H1 (cell line): ENCODE results near the gene HNF1A. TPM values are rescaled to one million over a fixed set of nuclear protein-coding genes. Genes with fewer than 3 reads are reported as not detected.

Source experiments
- CTCF ChIA-PET: fragments of 300-600 bp; sonication (Branson Sonifier 250); formaldehyde crosslinking; loops from one replicate; lab custom pipeline; 2021; ENCODE audit not compliant: partially characterized antibody; lab: Charles Lee
- POLR2A ChIA-PET: fragments of 300-600 bp; sonication (Branson Sonifier 250); formaldehyde crosslinking; loops from one replicate; lab custom pipeline; 2021; ENCODE audit warnings: inconsistent platforms; ENCODE audit not compliant: partially characterized antibody; lab: Charles Lee
- DNase-seq, 2 experiments: peaks; one replicate each; pipeline versions ENCODE4 v3.0.0 to v3.0.0-alpha.2; 2010 to 2022; ENCODE audit warnings: low spot score in 2 of 2, low read depth in 1 of 2, mixed read lengths in 1 of 2
- FAIRE-seq: peaks from 2 replicates; lab custom pipeline; 2011; peaks lifted over from hg19 to GRCh38; lab: Jason Lieb, UNC
- H2AFZ ChIP-seq: 2 replicates; pipeline ENCODE4 v1.8.1; 2012; ENCODE audit warnings: low read length, inconsistent platforms
- H2AK5ac ChIP-seq: 2 replicates; pipeline ENCODE4 v1.6.1; 2013; ENCODE audit warnings: low read depth, low read length
- H2BK120ac ChIP-seq: replicated peaks from 2 replicates; pipeline ENCODE3; 2013; ENCODE audit warnings: low read depth, low read length, inconsistent platforms
- H2BK12ac ChIP-seq: 2 replicates; pipeline ENCODE4 v1.6.1; 2013; ENCODE audit warnings: low read depth, low read length
- H2BK15ac ChIP-seq: 2 replicates; pipeline ENCODE4 v1.6.1; 2013; ENCODE audit warnings: low read length
- H2BK20ac ChIP-seq: 2 replicates; pipeline ENCODE4 v1.6.1; 2013; ENCODE audit warnings: low read length
- H2BK5ac ChIP-seq: 2 replicates; pipeline ENCODE4 v1.6.1; 2013; ENCODE audit warnings: low read depth, low read length
- H3K14ac ChIP-seq: 2 replicates; pipeline ENCODE4 v1.6.1; 2013; ENCODE audit warnings: inconsistent platforms; ENCODE audit not compliant: insufficient read length
- H3K18ac ChIP-seq: 2 replicates; pipeline ENCODE4 v1.6.1; 2013; ENCODE audit warnings: low read length; ENCODE audit errors: extremely low read depth
- H3K23ac ChIP-seq: 2 replicates; pipeline ENCODE4 v1.6.1; 2013; ENCODE audit warnings: inconsistent platforms; ENCODE audit not compliant: insufficient read length
- H3K23me2 ChIP-seq: 2 replicates; pipeline ENCODE4 v1.6.1; 2013; ENCODE audit warnings: low read depth, low read length
- H3K27ac ChIP-seq: 2 replicates; pipeline ENCODE4 v1.6.1; 2011; ENCODE audit warnings: low read depth, low read length, inconsistent platforms
- H3K27me3 ChIP-seq, 4 experiments: replicated peaks in 1 of 4; 1 replicate in 1 of 4; 2 replicates in 3 of 4; pipeline versions ENCODE4 v1.6.1 to v1.8.1; 2011 to 2013; ENCODE audit warnings: low read length in 3 of 4, mild to moderate bottlenecking in 3 of 4, inconsistent platforms in 2 of 4, mixed read lengths in 2 of 4, moderate library complexity in 1 of 4; ENCODE audit not compliant: control insufficient read depth in 3 of 4, insufficient read depth in 3 of 4; ENCODE audit errors: extremely low read depth in 1 of 4
- H3K36me3 ChIP-seq, 4 experiments: 2 replicates each; pipeline versions ENCODE4 v1.6.1 to v1.8.1; 2011 to 2013; ENCODE audit warnings: mild to moderate bottlenecking in 4 of 4, low read length in 3 of 4, moderate library complexity in 2 of 4, control low read depth in 1 of 4, inconsistent platforms in 1 of 4; ENCODE audit not compliant: insufficient read depth in 4 of 4, control insufficient read depth in 2 of 4
- H3K4ac ChIP-seq: replicated peaks from 2 replicates; pipeline ENCODE3; 2013; ENCODE audit warnings: low read length, low read depth, mixed read lengths, inconsistent platforms; ENCODE audit not compliant: insufficient read length
- H3K4me1 ChIP-seq, 4 experiments: replicated peaks in 1 of 4; 1 replicate in 1 of 4; 2 replicates in 3 of 4; pipeline versions ENCODE4 v1.6.1 to v1.8.1; 2011 to 2013; ENCODE audit warnings: low read length in 3 of 4, inconsistent platforms in 2 of 4, mixed read lengths in 1 of 4; ENCODE audit not compliant: insufficient read depth in 4 of 4, control insufficient read depth in 3 of 4
- H3K4me2 ChIP-seq, 2 experiments: 2 replicates each; pipeline versions ENCODE4 v1.6.1 to v1.8.1; 2011 to 2013; ENCODE audit warnings: low read depth in 2 of 2, low read length in 2 of 2, control low read depth in 1 of 2, inconsistent platforms in 1 of 2, mild to moderate bottlenecking in 1 of 2; ENCODE audit not compliant: insufficient read depth in 1 of 2
- H3K4me3 ChIP-seq, 4 experiments: fragments of 200-600, 300-600 bp in 1 of 4; sonication (generic), shearing (Covaris generic), sonication (Bioruptor Twin) in 1 of 4; 2 replicates each; pipeline versions ENCODE4 v1.5.1 to v1.8.1; 2011 to 2016; ENCODE audit warnings: low read length in 4 of 4, low read depth in 3 of 4, control low read depth in 2 of 4, inconsistent platforms in 2 of 4, mild to moderate bottlenecking in 2 of 4, mixed read lengths in 1 of 4, moderate library complexity in 1 of 4; ENCODE audit not compliant: insufficient read depth in 2 of 4; ENCODE audit errors: extremely low read depth in 1 of 4
- H3K56ac ChIP-seq: replicated peaks from 2 replicates; pipeline ENCODE3; 2013; ENCODE audit warnings: low read depth, mild to moderate bottlenecking, mixed read lengths, low read length, inconsistent platforms; ENCODE audit not compliant: insufficient read length
- H3K79me1 ChIP-seq: 2 replicates; pipeline ENCODE4 v1.6.1; 2013; ENCODE audit warnings: low read depth, low read length, control low read depth
- H3K79me2 ChIP-seq, 2 experiments: 2 replicates each; pipeline versions ENCODE4 v1.6.1 to v1.8.1; 2012 to 2013; ENCODE audit warnings: low read length in 2 of 2, mild to moderate bottlenecking in 2 of 2, inconsistent platforms in 1 of 2; ENCODE audit not compliant: insufficient read depth in 2 of 2, control insufficient read depth in 1 of 2
- H3K9ac ChIP-seq, 4 experiments: replicated peaks in 1 of 4; 1 replicate in 1 of 4; 2 replicates in 3 of 4; pipeline versions ENCODE4 v1.6.1 to v1.8.1; 2011 to 2013; ENCODE audit warnings: low read depth in 3 of 4, low read length in 3 of 4, control low read depth in 2 of 4, mild to moderate bottlenecking in 2 of 4, moderate library complexity in 2 of 4, inconsistent platforms in 1 of 4; ENCODE audit errors: extremely low read depth in 1 of 4
- H3K9me3 ChIP-seq, 2 experiments: 2 replicates each; pipeline versions ENCODE4 v1.6.1 to v1.8.1; 2012 to 2013; ENCODE audit warnings: mild to moderate bottlenecking in 2 of 2, moderate library complexity in 2 of 2, control low read depth in 1 of 2, inconsistent platforms in 1 of 2, low read depth in 1 of 2, low read length in 1 of 2, mixed read lengths in 1 of 2; ENCODE audit not compliant: insufficient read depth in 2 of 2
- H4K20me1 ChIP-seq, 2 experiments: replicated peaks in 1 of 2; 2 replicates each; pipeline versions ENCODE3 to v1.8.1; 2011 to 2013; ENCODE audit warnings: inconsistent platforms in 2 of 2, low read length in 2 of 2, mild to moderate bottlenecking in 1 of 2; ENCODE audit not compliant: insufficient read depth in 2 of 2, control insufficient read depth in 1 of 2
- H4K5ac ChIP-seq: 2 replicates; pipeline ENCODE4 v1.6.1; 2013; ENCODE audit warnings: low read length, low read depth, mixed read lengths, inconsistent platforms; ENCODE audit not compliant: insufficient read length
- H4K8ac ChIP-seq: 2 replicates; pipeline ENCODE4 v1.8.0; 2013; ENCODE audit warnings: mild to moderate bottlenecking, moderate library complexity, low read length, inconsistent platforms; ENCODE audit not compliant: insufficient read depth; ENCODE audit errors: extremely low read depth
- H4K91ac ChIP-seq: replicated peaks from 2 replicates; pipeline ENCODE3; 2013; ENCODE audit warnings: low read length, mixed read lengths, inconsistent platforms; ENCODE audit not compliant: insufficient read length
- CHD2 ChIP-seq: IDR thresholded peaks from 2 replicates; pipeline ENCODE4 v1.6.1; 2012; ENCODE audit warnings: low read length, improper control_type of control experiment
- CREB1 ChIP-seq: IDR thresholded peaks from 2 replicates; pipeline ENCODE4 v1.6.1; 2012; ENCODE audit warnings: inconsistent platforms
- GTF2F1 ChIP-seq: IDR thresholded peaks from 2 replicates; pipeline ENCODE4 v1.6.1; 2012; ENCODE audit warnings: low read depth, low read length, improper control_type of control experiment, borderline replicate concordance
- HDAC2 ChIP-seq, 2 experiments: fragments of 300-600 bp in 1 of 2; sonication (generic) in 1 of 2; IDR thresholded peaks; 2 replicates each; pipeline ENCODE4 v1.6.1; 2011 to 2012; ENCODE audit warnings: low read depth in 2 of 2, low read length in 2 of 2, mild to moderate bottlenecking in 2 of 2, moderate library complexity in 2 of 2, borderline replicate concordance in 1 of 2, inconsistent platforms in 1 of 2
- NANOG ChIP-seq: IDR thresholded peaks from 2 replicates; pipeline ENCODE4 v1.6.1; 2011; ENCODE audit warnings: low read length, low read depth, mild to moderate bottlenecking, inconsistent platforms; ENCODE audit not compliant: insufficient read depth, poor library complexity, severe bottlenecking
- RBBP5 ChIP-seq: IDR thresholded peaks from 2 replicates; pipeline ENCODE4 v1.7.1; 2012; ENCODE audit warnings: low read depth, mild to moderate bottlenecking, inconsistent platforms, low read length, moderate library complexity, borderline replicate concordance
- RFX5 ChIP-seq: IDR thresholded peaks from 2 replicates; pipeline ENCODE4 v1.6.1; 2011; ENCODE audit warnings: low read depth, low read length, improper control_type of control experiment, borderline replicate concordance
- SIN3A ChIP-seq, 2 experiments: IDR thresholded peaks in 1 of 2; conservative IDR thresholded peaks in 1 of 2; 2 replicates each; pipeline ENCODE4 v1.6.1; 2011 to 2012; ENCODE audit warnings: low read length in 2 of 2, improper control_type of control experiment in 1 of 2, low read depth in 1 of 2, mild to moderate bottlenecking in 1 of 2
- TBP ChIP-seq: IDR thresholded peaks from 2 replicates; pipeline ENCODE4 v1.6.1; 2011; ENCODE audit warnings: low read depth, low read length, improper control_type of control experiment
- YY1 ChIP-seq: IDR thresholded peaks from 2 replicates; pipeline ENCODE4 v1.6.1; 2011; ENCODE audit warnings: low read depth, mild to moderate bottlenecking, low read length
- WGBS, 2 experiments: shearing (Covaris generic) in 1 of 2; methylation state at CpG; one replicate each; pipeline versions ENCODE4 v1.1.6 to v1.1.7; 2013 to 2015; ENCODE audit warnings: low lambda C conversion rate in 2 of 2, mixed read lengths in 2 of 2, inconsistent platforms in 1 of 2, low coverage in 1 of 2, missing lambda C conversion rate in 1 of 2; ENCODE audit not compliant: insufficient replicate concordance in 2 of 2, insufficient coverage in 1 of 2, insufficient read length in 1 of 2; ENCODE audit errors: extremely low coverage in 1 of 2, missing lambda C conversion rate in 1 of 2; 5-methylcytosine and 5-hydroxymethylcytosine counted together
- polyA plus RNA-seq, 7 experiments: library from polyadenylated mRNA; depleted of rRNA in 3 of 7; stranded (reverse) in 5 of 7; unstranded in 2 of 7; fragments of >200 nt in 5 of 7; fragments of 200-250 nt in 2 of 7; gene quantifications; 1 replicate in 5 of 7; 2 replicates in 1 of 7; 4 replicates in 1 of 7; pipeline versions ENCODE4 v1.2.1 to v1.2.3, GENCODE V29; 2011 to 2013; ENCODE audit warnings: missing spikeins in 2 of 7, mixed read lengths in 2 of 7
- total RNA-seq: library from RNA; stranded (reverse); fragmentation: NEBNext Ultra II Directional; extraction: Animal tissue kit (Norgen Biotek cat#: 25700); gene quantifications from 2 replicates; pipeline ENCODE4 v1.2.1, GENCODE V29; 2021

Gene HNF1A
- total and polyA plus RNA-seq, 2 of the 8 experiments (the other 6 are each of a cell fraction or from before 2014, with no cell fraction given), result not detected

GRCh38 chr12:120932058-120932457 is 46.3 kb upstream of the HNF1A start:
- H3K18ac ChIP-seq, result no peak overlapping the region
- no peak overlapping the region for H3K23ac ChIP-seq
- H4K5ac ChIP-seq, result no peak overlapping the region
- H3K9ac ChIP-seq, result no peak overlapping the region
- no peak for TF ChIP-seq RFX5
- TF ChIP-seq CREB1, result no peak
- TF ChIP-seq NANOG, result no peak
- no peak for TF ChIP-seq TBP
- TF ChIP-seq SIN3A (conservative IDR thresholded peaks at IDR 0.05 in 1 of 2, IDR thresholded peaks at IDR 0.05 in 1 of 2; ENCODE audit: low read depth in 1 of 2, low read length in 2 of 2), result no peak
- no peak for TF ChIP-seq CHD2
- TF ChIP-seq YY1, result no peak
- TF ChIP-seq RBBP5, result no peak
- TF ChIP-seq GTF2F1, result no peak
- no peak for TF ChIP-seq HDAC2 (IDR thresholded peaks at IDR 0.05; ENCODE audit: borderline replicate concordance in 1 of 2, low read depth in 2 of 2, low read length in 2 of 2)
- TF ChIP-seq, all 59 proteins: peak for 0
- Histone ChIP-seq H3K4me1 (peaks cover 0 to 8% (median 5%) of the 10 kb centered on the region in 4 experiments; a peak in 5 of 7 replicates), H3K23me2 (0 out of 2 replicates have a peak, but pooled peaks cover 2% of the 10 kb centered on the region), H2BK120ac (no peak overlapping the region), H3K56ac (no peak overlapping the region), H3K4me2 (no peak overlapping the region), H2AK5ac (0 out of 2 replicates have a peak overlapping the region, but pooled peaks have one; percentile 26), H4K91ac (no peak overlapping the region), H2BK20ac (no peak overlapping the region), H2AFZ (no peak overlapping the region), H2BK12ac (peak overlapping the region; percentile 0; the same call in 1 of the 2 replicates), H4K20me1 (no peaks in the 10 kb centered on the region), H3K4me3 (no peak overlapping the region), H3K14ac (no peak overlapping the region), H3K4ac (no peak overlapping the region), H3K9me3 (no peaks in the 10 kb centered on the region), H3K79me2 (no peaks in the 10 kb centered on the region), H2BK5ac (no peak overlapping the region), H3K79me1 (no peaks in the 10 kb centered on the region), H3K27me3 (no peaks in the 10 kb centered on the region), H4K8ac (no peak overlapping the region), H2BK15ac (no peak overlapping the region), H3K27ac (no peak overlapping the region), H3K36me3 (no peaks in the 10 kb centered on the region)
- WGBS, 2 experiments, result 92% methylated on average over 7 of the region's 7 CpGs; no CpG with 5 or more reads in 1 of the 2 experiments
- no peak for DNase-seq
- FAIRE-seq, result no peak
- ChIA-PET CTCF (interaction anchor here (0.7 to 2.7 kb wide), 6 partner anchors 11 to 74 kb away, joined by 3 to 8 read pairs (median 5); no protein-coding TSS in a partner anchor), POLR2A (no interaction called here)
